ENCODE data around the gene TMEM151A.

The TMEM151A gene

GRCh38 chr11:66336234-66337102, 44.8 kb downstream of the TMEM151A start, which contains the start of gene RIN1:
RIN1 (minus strand) TSS chr11:66336434; CDS start chr11:66336402, 32 bp downstream.
- peak; percentile 79 for DNase-seq (ENCODE audit: low spot score)

DNA sequence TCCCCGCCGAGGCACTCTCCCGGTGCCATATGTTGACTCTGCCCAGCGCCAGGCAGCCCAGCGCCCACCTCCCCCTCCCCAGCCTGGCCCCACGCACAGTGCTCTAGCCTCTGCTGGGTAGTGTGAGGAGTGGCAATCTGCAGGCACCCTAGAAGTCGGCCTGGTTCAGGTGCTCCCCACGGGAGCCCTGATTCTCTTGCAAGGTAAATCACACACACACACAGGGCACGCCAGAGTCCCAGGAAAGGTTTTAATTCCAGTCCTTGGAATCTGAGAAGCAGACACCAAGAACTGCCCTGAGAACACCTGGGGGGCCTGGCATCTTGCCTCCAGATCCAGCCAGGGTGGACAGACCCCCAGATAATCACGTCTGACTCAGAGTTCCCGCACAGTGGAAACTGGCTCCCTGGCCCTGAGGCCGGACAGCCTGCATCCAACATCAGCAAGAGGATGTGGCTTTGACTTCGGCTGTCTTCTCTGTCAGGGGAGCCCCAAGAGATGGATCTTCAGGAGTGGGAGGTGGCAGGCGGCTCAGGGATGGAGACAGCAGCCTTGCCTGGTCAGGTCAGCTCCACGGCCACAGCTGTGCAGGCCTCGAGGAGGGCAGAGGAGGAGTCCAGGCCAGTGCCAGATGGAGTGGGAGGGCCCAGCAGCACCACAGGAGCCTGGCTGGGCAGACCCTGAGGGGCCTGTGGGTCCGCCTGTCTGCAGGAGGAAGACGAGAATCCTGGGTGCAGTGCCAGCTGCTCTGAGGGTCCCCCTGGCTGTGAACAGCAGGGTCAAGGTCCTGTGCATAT, 45.6 kb downstream of the TMEM151A start:
- peak; percentile 48 for DNase-seq (ENCODE audit: low spot score)

DNA sequence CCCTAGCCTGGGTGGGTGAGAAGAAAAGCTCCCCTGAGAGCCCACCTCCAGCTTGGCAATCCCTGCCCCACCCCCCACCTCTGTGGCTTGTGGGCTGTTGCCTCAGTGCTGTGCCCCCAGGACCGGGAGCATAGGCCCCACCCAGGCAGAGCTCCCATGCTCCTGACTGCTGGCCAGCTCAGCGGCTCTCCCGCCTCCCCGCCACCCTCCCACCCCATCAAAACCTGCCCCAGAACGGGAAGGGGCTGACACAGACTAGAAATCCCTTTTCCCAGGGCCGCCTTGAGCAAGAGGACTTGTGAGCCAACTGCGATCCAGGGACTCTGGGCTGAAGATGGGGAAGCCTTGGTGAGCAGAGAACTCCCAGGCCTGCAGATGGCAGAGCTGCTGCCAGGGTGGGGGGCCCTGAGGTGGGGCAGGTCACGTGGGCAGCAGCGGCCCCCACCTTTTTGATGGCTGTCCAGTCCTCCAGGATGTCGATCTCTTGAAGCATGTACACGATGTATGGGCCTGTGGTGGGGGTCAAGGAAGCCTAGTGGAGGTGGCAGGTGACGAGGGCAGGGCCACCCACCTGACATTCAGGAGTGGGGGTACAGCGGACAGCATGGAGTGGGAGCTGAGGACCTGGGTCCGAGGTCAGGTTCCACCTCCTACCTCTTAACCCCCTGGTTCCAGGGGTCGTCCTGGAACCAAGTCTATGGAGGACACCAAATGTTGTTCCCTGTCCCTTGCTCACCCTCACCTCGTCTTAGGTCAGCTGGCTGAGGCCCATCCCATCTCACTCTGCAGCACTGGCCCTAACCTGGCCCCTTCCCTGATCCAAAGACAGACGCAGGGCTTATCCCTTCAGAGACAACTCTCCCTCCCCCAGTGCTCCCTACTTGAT, 46.8 kb downstream of the TMEM151A start:
- no peak for DNase-seq (ENCODE audit: low spot score)

DNA sequence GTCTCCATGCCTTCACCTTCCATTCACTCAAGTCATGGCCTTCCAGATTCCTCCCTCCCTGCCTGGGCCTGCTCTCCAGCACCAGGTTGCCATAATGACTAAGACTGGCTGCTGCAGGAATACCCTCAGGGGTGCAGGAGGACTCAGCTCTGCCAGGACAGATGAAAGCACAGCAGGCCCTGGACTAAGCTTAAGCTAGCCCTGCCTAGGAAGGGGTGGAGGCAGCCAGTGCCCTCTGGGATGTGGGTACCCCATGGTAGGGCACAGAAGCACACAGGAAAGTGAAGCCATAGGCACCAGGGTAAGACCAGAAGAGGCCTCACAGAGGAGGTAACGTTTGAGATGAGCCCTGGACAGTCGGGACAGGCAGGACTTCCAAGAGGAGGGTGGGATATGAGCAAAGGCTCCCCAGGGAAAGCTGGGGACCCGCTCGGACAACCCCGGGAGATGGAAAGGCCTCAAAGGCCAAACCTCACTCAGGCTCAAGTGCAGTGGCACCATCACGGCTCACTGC, 47.5 kb downstream of the TMEM151A start:
- DNase-seq (ENCODE audit: low spot score) = no peak

DNA sequence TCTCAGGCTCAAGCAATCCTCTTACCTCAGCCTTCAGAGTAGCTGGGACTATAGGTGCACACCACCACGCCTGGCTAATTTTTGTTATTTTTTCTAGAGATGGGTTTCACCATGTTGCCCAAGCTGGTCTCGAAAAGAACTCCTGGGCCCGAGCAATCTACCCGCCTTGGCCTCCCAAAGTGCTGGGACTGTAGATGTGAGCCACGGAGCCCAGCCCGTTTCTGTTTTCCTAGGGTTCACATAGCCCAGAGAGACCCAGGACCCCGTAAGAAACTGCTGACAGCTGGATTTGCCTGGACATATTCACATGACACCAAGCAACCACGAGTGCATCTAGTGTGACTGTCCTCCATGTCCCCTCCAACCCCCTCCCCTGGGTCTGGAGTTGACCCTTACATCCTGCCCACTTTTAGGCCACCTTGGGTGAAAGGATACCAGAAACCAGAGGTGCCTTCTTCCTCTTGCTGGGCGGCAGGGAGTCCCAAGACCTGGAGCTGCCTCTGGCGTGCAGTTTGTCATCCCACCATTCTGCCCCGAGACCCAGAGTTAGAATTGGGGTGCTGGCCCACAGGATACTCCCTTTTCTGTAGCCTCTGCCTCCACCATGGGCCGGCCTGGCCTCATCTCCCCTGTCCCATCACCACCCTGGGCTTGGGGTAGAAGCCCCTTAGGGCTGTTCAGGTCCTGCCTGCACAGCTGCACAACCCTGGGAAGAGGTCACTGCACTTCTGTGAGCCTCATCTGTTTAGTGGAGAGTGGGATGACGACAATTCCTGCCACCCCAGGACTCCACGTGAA, 48.2 kb downstream of the TMEM151A start:
- DNase-seq (ENCODE audit: low spot score) = no peak

GRCh38 chr11:66340596-66341501, 49.2 kb downstream of the TMEM151A start:
- DNase-seq (ENCODE audit: low spot score) = no peak

- no peak for DNase-seq (ENCODE audit: low spot score)
These were observed 49.9 kb downstream of the TMEM151A start for GRCh38 chr11:66341502-66342126.

DNA sequence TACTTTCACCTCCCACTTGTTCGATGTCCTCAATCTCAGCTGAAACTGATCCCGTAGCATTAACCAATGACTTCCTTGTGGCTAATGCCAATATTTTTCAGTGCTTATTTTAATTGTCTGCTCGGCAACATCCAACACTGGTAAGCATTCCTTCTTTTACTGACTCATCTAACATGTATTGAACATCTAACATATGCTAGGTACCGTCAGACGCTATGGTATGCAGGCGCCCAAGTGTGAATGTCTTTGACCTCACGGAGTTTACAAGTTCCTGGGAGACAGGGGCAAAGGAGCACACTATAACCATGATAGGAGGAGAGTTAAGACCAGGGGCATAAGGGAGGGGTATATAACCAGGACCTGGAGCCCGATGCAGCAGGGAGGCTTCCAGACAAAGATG, 51.5 kb downstream of the TMEM151A start:
- DNase-seq (ENCODE audit: low spot score) = no peak

GRCh38 chr11:66344550-66345315, 53.0 kb downstream of the TMEM151A start, which contains the start of gene BRMS1:
BRMS1 (minus strand) TSS chr11:66345104; CDS start chr11:66342234, 2,870 bp downstream.
- DNase-seq (ENCODE audit: low spot score) = peak; percentile 93

DNA sequence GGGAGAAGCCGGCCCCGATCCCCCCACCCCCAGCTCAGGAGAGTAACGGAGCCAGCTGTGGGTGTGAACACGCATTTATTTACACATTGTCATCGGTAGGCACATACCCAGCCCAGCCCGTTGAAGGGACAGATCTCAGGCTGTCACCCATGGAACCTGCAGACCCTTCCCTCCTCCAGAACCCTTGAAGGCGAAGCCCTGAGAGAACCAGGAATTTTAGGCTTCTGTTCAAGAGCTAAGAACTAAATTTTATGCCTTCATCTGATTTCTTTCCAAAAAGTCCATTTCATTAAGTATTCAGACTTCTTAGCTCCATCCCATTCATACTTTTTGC, 53.6 kb downstream of the TMEM151A start:
- DNase-seq (ENCODE audit: low spot score) = no peak
